ENCODE results near the gene POLE. TPM values are rescaled to one million over a fixed set of nuclear protein-coding genes. Genes with fewer than 3 reads are reported as not detected.

Gene POLE
- total and polyA plus RNA-seq, 10 of the 15 experiments (the other 5 are each of a cell fraction or from before 2014, with no cell fraction given) = 2.3 to 103 (median 37.1) TPM

GRCh38 chr12:132591107-132591935 is 95.8 kb downstream of the POLE start (continued):
- TF ChIP-seq MYB (IDR thresholded peaks at IDR 0.05; ENCODE audit: borderline replicate concordance, low read depth, low read length) (no peak), ZBTB4 (CRISPR knock-in tag; IDR thresholded peaks at IDR 0.05) (no peak), ZSCAN29 (IDR thresholded peaks at IDR 0.05) (no peak)

- no peak overlapping the region for H3K4me2 ChIP-seq (ENCODE audit: control insufficient read depth, insufficient read depth)
- no peaks in the 10 kb centered on the region for H3K27me3 ChIP-seq (replicated peaks in 1 of 2; ENCODE audit: control insufficient read depth in 2 of 2, insufficient read depth in 2 of 2, low read length in 1 of 2)
- H3K9ac ChIP-seq (ENCODE audit: control insufficient read depth, insufficient read depth, low read length) = no peak overlapping the region
- RAD21 ChIA-PET (ENCODE audit: unreplicated experiment) = no interaction called here
- no TSS peak for BruUV-seq (replicated peaks)
- ATAC-seq = no peak
- no peak for FAIRE-seq
- no peaks in the 10 kb centered on the region for H3K79me2 ChIP-seq (ENCODE audit: control insufficient read depth, insufficient read depth, low read length)
- 69% methylated on average over 19 of the region's 19 CpGs for WGBS (ENCODE audit: insufficient coverage, insufficient replicate concordance, low lambda C conversion rate, missing lambda C conversion rate)
- in situ Hi-C loops (cut with MboI) = no loop called here
- no peak overlapping the region for H3K4me3 ChIP-seq
- CTCF ChIA-PET = no interaction called here
- H2AFZ ChIP-seq (ENCODE audit: control insufficient read depth, low read depth, low read length) = no peak overlapping the region
- no peak for DNase-seq (ENCODE audit: low read depth, low spot score)
- SMC1A ChIA-PET (ENCODE audit: uncharacterized antibody, unreplicated experiment) = no interaction called here
- H4K20me1 ChIP-seq (ENCODE audit: control insufficient read depth, insufficient read depth) = no peaks in the 10 kb centered on the region
- H3K36me3 ChIP-seq (ENCODE audit: control insufficient read depth in 2 of 2, insufficient read depth in 2 of 2, low read length in 1 of 2) = no peaks in the 10 kb centered on the region
- POLR2A ChIA-PET = no interaction called here
- no peak overlapping the region for H3K27ac ChIP-seq (ENCODE audit: control insufficient read depth, insufficient read depth)
- intact Hi-C loops (cut with micrococcal nuclease; ENCODE audit: unreplicated experiment) = no loop called here
- no peaks in the 10 kb centered on the region for H3K9me3 ChIP-seq (replicated peaks; ENCODE audit: control insufficient read depth, insufficient read depth, low read length)
- no peaks in the 10 kb centered on the region for H3K4me1 ChIP-seq (ENCODE audit: control insufficient read depth, insufficient read depth, low read length)
- TF ChIP-seq BACH1 (IDR thresholded peaks at IDR 0.05; ENCODE audit: borderline replicate concordance) (no peak), BCL3 (IDR thresholded peaks at IDR 0.05; ENCODE audit: borderline replicate concordance, insufficient read depth, low read depth, low read length, poor library complexity, severe bottlenecking) (no peak), NFYA (IDR thresholded peaks at IDR 0.05; ENCODE audit: borderline replicate concordance, low read depth, low read length) (no peak), IKZF1 (conservative IDR thresholded peaks at IDR 0.05) (no peak), MTA2 (IDR thresholded peaks at IDR 0.05; ENCODE audit: low read depth) (no peak), SP1 (IDR thresholded peaks at IDR 0.05; ENCODE audit: low read depth, low read length) (no peak), CTCF (IDR thresholded peaks at IDR 0.05 in 2 of 3, conservative IDR thresholded peaks at IDR 0.05 in 1 of 3; ENCODE audit: control insufficient read depth in 2 of 3, extremely low read depth in 1 of 3, insufficient read depth in 1 of 3, low read depth in 3 of 3, low read length in 3 of 3) (no peak), EZH2 (IDR thresholded peaks at IDR 0.05; ENCODE audit: borderline replicate concordance, control insufficient read depth, low read depth, low read length) (no peak), WRNIP1 (IDR thresholded peaks at IDR 0.05; ENCODE audit: borderline replicate concordance, low read depth, low read length) (no peak), RAD51 (IDR thresholded peaks at IDR 0.05) (no peak), CHD2 (IDR thresholded peaks at IDR 0.05; ENCODE audit: borderline replicate concordance, low read depth, low read length) (no peak)
Observed at GRCh38 chr12:132588821-132589669, 98.1 kb downstream of the POLE start.

All from GM12878 (cell line).